HL-60 (cell line): Measurements from ENCODE around the gene COL11A2.

ENCODE experiments used
- DNase-seq, 2 experiments: peaks; one replicate each; pipeline ENCODE4 v3.0.0-alpha.2; 2010 to 2020; ENCODE audit warnings: low read depth in 1 of 2, low spot score in 1 of 2
- H3K27ac ChIP-seq: fragments of 250-450 bp; sonication (Bioruptor Pico); replicated peaks from 2 replicates; pipeline ENCODE4 v1.5.1; 2020; ENCODE audit warnings: mild to moderate bottlenecking, moderate library complexity
- H3K27me3 ChIP-seq: fragments of 250-450 bp; sonication (Bioruptor Pico); 2 replicates; pipeline ENCODE4 v1.5.1; 2021; ENCODE audit warnings: mild to moderate bottlenecking, moderate library complexity; ENCODE audit not compliant: insufficient read depth, poor library complexity, severe bottlenecking
- H3K4me3 ChIP-seq: replicated peaks from 2 replicates; pipeline ENCODE4 v1.5.1; 2011; ENCODE audit warnings: mild to moderate bottlenecking, control low read depth, low read length; ENCODE audit not compliant: insufficient read depth
- GABPA ChIP-seq: IDR thresholded peaks from 2 replicates; pipeline ENCODE4 v1.6.1; 2012; ENCODE audit warnings: low read depth
- POLR2AphosphoS5 ChIP-seq: IDR thresholded peaks from 2 replicates; pipeline ENCODE4 v1.6.1; 2012; ENCODE audit warnings: low read depth
- REST ChIP-seq: IDR thresholded peaks from 2 replicates; pipeline ENCODE4 v1.6.1; 2012; ENCODE audit warnings: low read depth; ENCODE audit not compliant: insufficient replicate concordance
- SPI1 ChIP-seq: IDR thresholded peaks from 2 replicates; pipeline ENCODE4 v1.6.1; 2012; ENCODE audit warnings: low read depth, mild to moderate bottlenecking, borderline replicate concordance
- TF ChIP-seq, protein P1 (sequence below): IDR thresholded peaks from one replicate; pipeline ENCODE4 v1.5.1; 2011; ENCODE audit warnings: low read length, control low read depth, inconsistent platforms; ENCODE audit not compliant: insufficient read depth

Gene COL11A2

DNA sequence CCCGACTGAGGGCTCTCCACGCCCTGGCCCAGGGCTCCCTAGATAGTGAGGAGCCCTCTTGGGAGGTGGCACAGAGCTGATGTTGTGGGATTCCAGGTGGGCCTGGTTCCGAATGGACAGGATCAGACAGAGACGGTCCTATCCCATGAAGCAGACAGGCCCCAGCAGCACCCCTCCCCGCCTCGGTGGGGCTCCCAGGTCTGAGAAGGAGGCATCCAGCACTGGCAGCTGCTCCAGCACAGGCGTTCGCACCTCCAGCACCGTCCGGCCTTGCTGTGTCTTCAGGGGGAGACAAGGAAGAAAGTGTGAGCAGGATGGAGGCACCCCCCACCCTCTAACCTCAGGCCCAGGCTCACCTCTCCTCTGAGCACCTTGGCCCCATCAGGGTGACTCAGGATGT is 28.7 kb downstream of the COL11A2 start:
- TF ChIP-seq, protein P1, sequence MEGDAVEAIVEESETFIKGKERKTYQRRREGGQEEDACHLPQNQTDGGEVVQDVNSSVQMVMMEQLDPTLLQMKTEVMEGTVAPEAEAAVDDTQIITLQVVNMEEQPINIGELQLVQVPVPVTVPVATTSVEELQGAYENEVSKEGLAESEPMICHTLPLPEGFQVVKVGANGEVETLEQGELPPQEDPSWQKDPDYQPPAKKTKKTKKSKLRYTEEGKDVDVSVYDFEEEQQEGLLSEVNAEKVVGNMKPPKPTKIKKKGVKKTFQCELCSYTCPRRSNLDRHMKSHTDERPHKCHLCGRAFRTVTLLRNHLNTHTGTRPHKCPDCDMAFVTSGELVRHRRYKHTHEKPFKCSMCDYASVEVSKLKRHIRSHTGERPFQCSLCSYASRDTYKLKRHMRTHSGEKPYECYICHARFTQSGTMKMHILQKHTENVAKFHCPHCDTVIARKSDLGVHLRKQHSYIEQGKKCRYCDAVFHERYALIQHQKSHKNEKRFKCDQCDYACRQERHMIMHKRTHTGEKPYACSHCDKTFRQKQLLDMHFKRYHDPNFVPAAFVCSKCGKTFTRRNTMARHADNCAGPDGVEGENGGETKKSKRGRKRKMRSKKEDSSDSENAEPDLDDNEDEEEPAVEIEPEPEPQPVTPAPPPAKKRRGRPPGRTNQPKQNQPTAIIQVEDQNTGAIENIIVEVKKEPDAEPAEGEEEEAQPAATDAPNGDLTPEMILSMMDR, result no peak
- TF ChIP-seq REST, result no peak
- TF ChIP-seq SPI1, result no peak
- no peak for TF ChIP-seq GABPA
- no peak for TF ChIP-seq POLR2AphosphoS5
- DNase-seq, result no peak

GRCh38 chr6:33161354-33162331 is 30.6 kb downstream of the COL11A2 start:
- peak overlapping the region; percentile 41 for H3K4me3 ChIP-seq
- H3K27me3 ChIP-seq, result no peaks in the 10 kb centered on the region
- no peak overlapping the region for H3K27ac ChIP-seq
- 0 out of 2 replicates have a peak, but pooled peaks have one; percentile 28 for TF ChIP-seq POLR2AphosphoS5
- no peak for TF ChIP-seq REST
- TF ChIP-seq, protein P1, result peak; percentile 77
- DNase-seq, result peak; percentile 60 to 71

More for the DNA sequence above, 28.7 kb downstream of the COL11A2 start:
- Histone ChIP-seq H3K27ac (no peak overlapping the region), H3K27me3 (no peaks in the 10 kb centered on the region), H3K4me3 (no peak overlapping the region)

DNA sequence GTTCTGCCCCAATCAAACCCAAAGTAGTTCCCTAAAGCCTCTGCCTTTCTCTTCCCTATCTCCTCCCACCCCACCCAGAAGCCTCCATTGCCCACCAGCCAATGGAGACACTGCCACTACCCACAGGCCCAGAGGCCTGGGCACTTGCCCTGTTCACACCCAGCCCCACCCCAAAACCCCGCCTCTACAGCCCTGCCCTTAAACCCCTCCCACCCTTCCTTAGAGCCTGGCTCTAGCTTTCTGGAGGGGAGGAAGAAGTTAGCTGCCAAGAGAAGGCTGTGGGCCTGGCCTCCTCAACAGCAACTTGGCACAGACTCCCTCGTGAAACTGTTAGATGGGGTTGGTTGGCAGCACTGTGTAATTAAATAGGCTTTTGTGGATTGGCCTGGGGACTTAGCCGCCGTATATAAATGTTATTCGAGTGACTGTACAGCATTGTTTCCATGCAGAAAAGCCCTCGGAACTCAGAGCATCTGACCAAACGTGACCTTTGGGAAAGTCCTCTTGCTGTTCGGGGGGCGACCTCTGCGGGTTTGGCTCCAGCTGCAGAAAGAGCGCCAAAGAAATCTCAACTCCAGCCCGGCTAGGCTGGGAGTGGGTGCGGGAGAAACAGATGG is 31.4 kb downstream of the COL11A2 start:
- Histone ChIP-seq H3K4me3 (no peak overlapping the region), H3K27ac (no peak overlapping the region)
- peak in 1 of 2 experiments; percentile 29 for DNase-seq

More for the DNA sequence above, 31.4 kb downstream of the COL11A2 start:
- TF ChIP-seq, protein P1, result no peak
- H3K27me3 ChIP-seq, result no peaks in the 10 kb centered on the region
